CD14-positive monocyte (primary cell): ENCODE results near the gene SEMA3F. TPM values are rescaled to one million over a fixed set of nuclear protein-coding genes. Genes with fewer than 3 reads are reported as not detected.

ENCODE experiments used
- DNase-seq, 3 donors: peaks; one replicate each; pipeline ENCODE4 v3.0.0-alpha.2; 2011 to 2022
- H2AFZ ChIP-seq: 2 replicates; pipeline ENCODE4 v1.6.0; 2012; ENCODE audit warnings: mild to moderate bottlenecking, low read depth, low read length, inconsistent platforms; ENCODE audit not compliant: insufficient read depth, poor library complexity, severe bottlenecking
- H3K27ac ChIP-seq, 2 donors: 1 replicate in 1 of 2; 2 replicates in 1 of 2; pipeline ENCODE4 v1.5.1; 2012 to 2013; ENCODE audit warnings: low read length in 2 of 2, control low read depth in 1 of 2, inconsistent platforms in 1 of 2, low read depth in 1 of 2, mild to moderate bottlenecking in 1 of 2
- H3K27me3 ChIP-seq, 2 donors: one replicate each; pipeline versions ENCODE4 v1.6.0 to v1.6.1; 2011 to 2013; ENCODE audit warnings: low read length in 2 of 2; ENCODE audit not compliant: control insufficient read depth in 2 of 2, insufficient read depth in 2 of 2
- H3K36me3 ChIP-seq, 2 donors: replicated peaks in 1 of 2; 1 replicate in 1 of 2; 2 replicates in 1 of 2; pipeline versions ENCODE4 v1.5.1 to v1.6.1; 2012 to 2013; ENCODE audit warnings: low read length in 2 of 2, control low read depth in 1 of 2, inconsistent platforms in 1 of 2, mild to moderate bottlenecking in 1 of 2; ENCODE audit not compliant: insufficient read depth in 2 of 2, control insufficient read depth in 1 of 2
- H3K4me1 ChIP-seq, 2 donors: 1 replicate in 1 of 2; 2 replicates in 1 of 2; pipeline versions ENCODE4 v1.5.1 to v1.6.1; 2012 to 2013; ENCODE audit warnings: low read length in 2 of 2, control low read depth in 1 of 2, inconsistent platforms in 1 of 2, mild to moderate bottlenecking in 1 of 2, moderate library complexity in 1 of 2; ENCODE audit not compliant: insufficient read depth in 2 of 2, control insufficient read depth in 1 of 2
- H3K4me2 ChIP-seq: replicated peaks from 2 replicates; pipeline ENCODE3; 2012; ENCODE audit warnings: low read length, moderate library complexity, mild to moderate bottlenecking; ENCODE audit not compliant: poor library complexity, severe bottlenecking; ENCODE audit errors: extremely low read depth
- H3K4me3 ChIP-seq, 3 experiments: fragments of 200-600 bp in 1 of 3; sonication (generic) in 1 of 3; replicated peaks in 1 of 3; 1 replicate in 2 of 3; 2 replicates in 1 of 3; pipeline ENCODE4 v1.5.1; 2011 to 2013; ENCODE audit warnings: low read length in 3 of 3, mild to moderate bottlenecking in 3 of 3, control low read depth in 2 of 3, low read depth in 2 of 3, inconsistent platforms in 1 of 3, moderate library complexity in 1 of 3
- H3K79me2 ChIP-seq: 2 replicates; pipeline ENCODE4 v1.6.0; 2012; ENCODE audit warnings: mild to moderate bottlenecking, control low read depth, inconsistent platforms, low read length, moderate library complexity; ENCODE audit not compliant: insufficient read depth
- H3K9ac ChIP-seq: 2 replicates; pipeline ENCODE4 v1.6.0; 2017; ENCODE audit warnings: low read length, mild to moderate bottlenecking; ENCODE audit not compliant: insufficient read depth, poor library complexity, severe bottlenecking
- H3K9me3 ChIP-seq, 2 donors: replicated peaks in 1 of 2; 1 replicate in 1 of 2; 2 replicates in 1 of 2; pipeline versions ENCODE4 v1.5.1 to v1.6.1; 2012 to 2013; ENCODE audit warnings: low read length in 2 of 2, control low read depth in 1 of 2; ENCODE audit not compliant: control insufficient read depth in 1 of 2, insufficient read depth in 1 of 2
- H4K20me1 ChIP-seq: 2 replicates; pipeline ENCODE4 v1.6.0; 2012; ENCODE audit warnings: mild to moderate bottlenecking, low read length, control low read depth, moderate library complexity; ENCODE audit not compliant: insufficient read depth
- H3K27ac Mint-ChIP-seq, 7 donors: one replicate each; pipeline ENCODE4 v1.8.0; 2020; ENCODE audit warnings: mild to moderate bottlenecking in 7 of 7, mixed read lengths in 7 of 7, moderate library complexity in 6 of 7, inconsistent platforms in 2 of 7
- H3K27me3 Mint-ChIP-seq, 3 donors: one replicate each; pipeline ENCODE4 v1.8.0; 2021 to 2022; ENCODE audit warnings: low read depth in 3 of 3, mild to moderate bottlenecking in 3 of 3, mixed read lengths in 3 of 3, moderate library complexity in 3 of 3, inconsistent platforms in 1 of 3
- H3K36me3 Mint-ChIP-seq, 2 donors: one replicate each; pipeline ENCODE4 v1.8.0; 2020; ENCODE audit warnings: mixed read lengths in 2 of 2, inconsistent platforms in 1 of 2, mild to moderate bottlenecking in 1 of 2
- H3K4me1 Mint-ChIP-seq: one replicate; pipeline ENCODE4 v1.8.0; 2020; ENCODE audit warnings: mild to moderate bottlenecking, mixed read lengths
- H3K4me3 Mint-ChIP-seq, 2 donors: one replicate each; pipeline ENCODE4 v1.8.0; 2020; ENCODE audit warnings: mild to moderate bottlenecking in 2 of 2, mixed read lengths in 2 of 2, moderate library complexity in 1 of 2
- H3K9me3 Mint-ChIP-seq, 7 donors: one replicate each; pipeline ENCODE4 v1.8.0; 2020 to 2022; ENCODE audit warnings: mixed read lengths in 7 of 7, mild to moderate bottlenecking in 6 of 7, moderate library complexity in 6 of 7, inconsistent platforms in 2 of 7
- WGBS: methylation state at CpG from one replicate; pipeline ENCODE4 v1.1.5; 2013; ENCODE audit warnings: missing lambda C conversion rate; ENCODE audit not compliant: insufficient coverage; 5-methylcytosine and 5-hydroxymethylcytosine counted together
- intact Hi-C, 2 donors: fragments of 100-400 bp; cut with micrococcal nuclease; formaldehyde crosslinking; loops; one replicate each; pipeline versions ENCODE4 v1.15.0 to v1.15.1; 2023
- polyA plus RNA-seq, 3 donors: library from polyadenylated mRNA; depleted of rRNA in 1 of 3; unstranded in 2 of 3; stranded (reverse) in 1 of 3; fragments of 300-500 nt in 2 of 3; fragments of >200 nt in 1 of 3; fragmentation: Illumina TruSeq in 2 of 3; gene quantifications; 1 replicate in 2 of 3; 2 replicates in 1 of 3; pipeline ENCODE4 v1.2.3, GENCODE V29; 2012 to 2021
- TF ChIP-seq, protein P1 (sequence below): fragments of 200-600 bp; IDR thresholded peaks from one replicate; pipeline ENCODE4 v1.8.0; 2022; ENCODE audit warnings: antibody characterized with exemption, mild to moderate bottlenecking

The SEMA3F gene
- polyA plus RNA-seq, 3 donors = 0.01 TPM; not detected in 2

DNA sequence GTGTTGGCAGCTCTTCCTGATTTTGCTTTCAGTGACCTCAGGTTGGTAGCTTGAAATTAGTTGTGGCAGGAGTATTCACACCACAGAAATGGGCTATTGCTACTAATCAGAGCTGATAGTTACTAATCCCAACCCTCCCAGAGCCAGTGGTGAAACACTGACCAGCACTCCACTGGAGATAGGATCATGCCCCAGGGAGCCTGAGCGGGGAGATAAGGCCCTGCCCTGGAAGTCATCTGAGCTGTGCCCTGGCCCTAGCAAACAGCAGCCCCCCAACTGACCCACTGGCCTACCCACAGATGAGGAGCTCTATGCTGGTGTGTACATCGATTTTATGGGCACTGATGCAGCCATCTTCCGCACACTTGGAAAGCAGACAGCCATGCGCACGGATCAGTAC, 26.9 kb downstream of the SEMA3F start:
- H3K79me2 ChIP-seq = no peaks in the 10 kb centered on the region
- intact Hi-C loops = loop anchor here in 1 of 2 donors (5.0 kb wide), 1 partner anchor 35 kb away; no protein-coding TSS in a partner anchor
- H3K27me3 ChIP-seq = no peaks in the 10 kb centered on the region
- no peaks in the 10 kb centered on the region for H3K9me3 ChIP-seq
- H3K9me3 Mint-ChIP-seq = peaks cover 0 to 1% (median 0%) of the 10 kb centered on the region in 7 donors
- H3K36me3 Mint-ChIP-seq = no peaks in the 10 kb centered on the region
- no peaks in the 10 kb centered on the region for H4K20me1 ChIP-seq
- TF ChIP-seq, protein P1, sequence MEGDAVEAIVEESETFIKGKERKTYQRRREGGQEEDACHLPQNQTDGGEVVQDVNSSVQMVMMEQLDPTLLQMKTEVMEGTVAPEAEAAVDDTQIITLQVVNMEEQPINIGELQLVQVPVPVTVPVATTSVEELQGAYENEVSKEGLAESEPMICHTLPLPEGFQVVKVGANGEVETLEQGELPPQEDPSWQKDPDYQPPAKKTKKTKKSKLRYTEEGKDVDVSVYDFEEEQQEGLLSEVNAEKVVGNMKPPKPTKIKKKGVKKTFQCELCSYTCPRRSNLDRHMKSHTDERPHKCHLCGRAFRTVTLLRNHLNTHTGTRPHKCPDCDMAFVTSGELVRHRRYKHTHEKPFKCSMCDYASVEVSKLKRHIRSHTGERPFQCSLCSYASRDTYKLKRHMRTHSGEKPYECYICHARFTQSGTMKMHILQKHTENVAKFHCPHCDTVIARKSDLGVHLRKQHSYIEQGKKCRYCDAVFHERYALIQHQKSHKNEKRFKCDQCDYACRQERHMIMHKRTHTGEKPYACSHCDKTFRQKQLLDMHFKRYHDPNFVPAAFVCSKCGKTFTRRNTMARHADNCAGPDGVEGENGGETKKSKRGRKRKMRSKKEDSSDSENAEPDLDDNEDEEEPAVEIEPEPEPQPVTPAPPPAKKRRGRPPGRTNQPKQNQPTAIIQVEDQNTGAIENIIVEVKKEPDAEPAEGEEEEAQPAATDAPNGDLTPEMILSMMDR = no peak
- 94% methylated on average over 5 of the region's 5 CpGs for WGBS
- H3K27me3 Mint-ChIP-seq = peaks cover 1 to 10% (median 4%) of the 10 kb centered on the region in 3 donors
- H3K4me3 ChIP-seq = no peak overlapping the region
- H3K36me3 ChIP-seq = no peaks in the 10 kb centered on the region
- no peaks in the 10 kb centered on the region for H3K4me1 ChIP-seq
- no peak overlapping the region for H3K27ac ChIP-seq
- H2AFZ ChIP-seq = no peak overlapping the region
- peak overlapping the region in 1 of 7 donors; percentile 57 for H3K27ac Mint-ChIP-seq
- no peak overlapping the region for H3K9ac ChIP-seq
- no peak for DNase-seq
- no peaks in the 10 kb centered on the region for H3K4me1 Mint-ChIP-seq
- no peak overlapping the region for H3K4me3 Mint-ChIP-seq
- no peak overlapping the region for H3K4me2 ChIP-seq

DNA sequence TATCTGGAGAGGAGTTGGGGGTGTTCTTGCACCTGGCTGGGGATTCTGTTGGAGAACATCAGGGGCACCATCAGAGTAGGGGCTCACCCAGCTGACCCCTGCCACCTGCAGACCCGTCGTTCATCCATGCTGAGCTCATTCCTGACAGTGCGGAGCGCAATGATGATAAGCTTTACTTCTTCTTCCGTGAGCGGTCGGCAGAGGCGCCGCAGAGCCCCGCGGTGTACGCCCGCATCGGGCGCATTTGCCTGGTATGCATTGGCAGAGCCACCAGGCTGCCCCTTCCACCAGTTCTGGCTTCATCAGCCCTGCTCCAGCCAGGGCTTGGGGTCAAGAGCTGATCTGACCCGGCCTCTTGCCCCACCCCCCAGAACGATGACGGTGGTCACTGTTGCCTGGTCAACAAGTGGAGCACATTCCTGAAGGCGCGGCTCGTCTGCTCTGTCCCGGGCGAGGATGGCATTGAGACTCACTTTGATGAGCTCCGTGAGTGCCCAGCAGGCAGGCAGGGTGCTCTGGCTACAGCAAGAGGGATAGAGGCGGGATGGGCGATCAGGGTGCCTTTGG, 27.5 kb downstream of the SEMA3F start:
- H3K27me3 Mint-ChIP-seq = peaks cover 1 to 10% (median 4%) of the 10 kb centered on the region in 3 donors
- Histone ChIP-seq H3K27me3 (no peaks in the 10 kb centered on the region), H3K4me3 (no peak overlapping the region), H3K36me3 (no peaks in the 10 kb centered on the region), H3K9me3 (no peaks in the 10 kb centered on the region), H3K4me2 (no peak overlapping the region), H2AFZ (no peak overlapping the region), H3K79me2 (no peaks in the 10 kb centered on the region), H3K27ac (no peak overlapping the region), H3K9ac (no peak overlapping the region), H3K4me1 (no peaks in the 10 kb centered on the region), H4K20me1 (no peaks in the 10 kb centered on the region)
- intact Hi-C loops = loop anchor here in 1 of 2 donors (5.0 kb wide), 1 partner anchor 35 kb away; no protein-coding TSS in a partner anchor
- no peak overlapping the region for H3K4me3 Mint-ChIP-seq
- no peaks in the 10 kb centered on the region for H3K36me3 Mint-ChIP-seq
- DNase-seq = no peak
- no peak overlapping the region for H3K27ac Mint-ChIP-seq
- 99% methylated on average over 24 of the region's 26 CpGs for WGBS
- no peaks in the 10 kb centered on the region for H3K4me1 Mint-ChIP-seq
- H3K9me3 Mint-ChIP-seq = peaks cover 0 to 1% (median 0%) of the 10 kb centered on the region in 7 donors
- TF ChIP-seq, protein P1 = no peak
